PFSK-1 (cell line): ENCODE results near the gene PSTK.
A peak's percentile ranks its signal among the peaks of the same experiment; 100 is the strongest.

Experiments used
- FOXP2 ChIP-seq: optimal IDR thresholded peaks from 2 replicates; pipeline ENCODE3; 2011; ENCODE audit warnings: borderline replicate concordance, control low read depth, inconsistent platforms; ENCODE audit not compliant: insufficient read depth; ENCODE audit errors: extremely low read length, extremely low read depth
- POLR2AphosphoS5 ChIP-seq: IDR thresholded peaks from 2 replicates; pipeline ENCODE4 v1.6.1; 2012; ENCODE audit warnings: low read depth, mild to moderate bottlenecking, control low read depth, low read length, moderate library complexity
- SIN3A ChIP-seq: IDR thresholded peaks from 2 replicates; pipeline ENCODE4 v1.6.1; 2012; ENCODE audit warnings: mild to moderate bottlenecking, low read length, moderate library complexity, borderline replicate concordance; ENCODE audit not compliant: insufficient read depth
- TF ChIP-seq, protein P1 (sequence below), 2 experiments: IDR thresholded peaks; 2 replicates each; pipeline versions ENCODE4 v1.6.1 to v1.8.0; 2011 to 2012; ENCODE audit warnings: low read depth in 2 of 2, low read length in 2 of 2, control low read depth in 1 of 2, inconsistent platforms in 1 of 2, mild to moderate bottlenecking in 1 of 2, moderate library complexity in 1 of 2; ENCODE audit not compliant: insufficient read depth in 1 of 2

DNA sequence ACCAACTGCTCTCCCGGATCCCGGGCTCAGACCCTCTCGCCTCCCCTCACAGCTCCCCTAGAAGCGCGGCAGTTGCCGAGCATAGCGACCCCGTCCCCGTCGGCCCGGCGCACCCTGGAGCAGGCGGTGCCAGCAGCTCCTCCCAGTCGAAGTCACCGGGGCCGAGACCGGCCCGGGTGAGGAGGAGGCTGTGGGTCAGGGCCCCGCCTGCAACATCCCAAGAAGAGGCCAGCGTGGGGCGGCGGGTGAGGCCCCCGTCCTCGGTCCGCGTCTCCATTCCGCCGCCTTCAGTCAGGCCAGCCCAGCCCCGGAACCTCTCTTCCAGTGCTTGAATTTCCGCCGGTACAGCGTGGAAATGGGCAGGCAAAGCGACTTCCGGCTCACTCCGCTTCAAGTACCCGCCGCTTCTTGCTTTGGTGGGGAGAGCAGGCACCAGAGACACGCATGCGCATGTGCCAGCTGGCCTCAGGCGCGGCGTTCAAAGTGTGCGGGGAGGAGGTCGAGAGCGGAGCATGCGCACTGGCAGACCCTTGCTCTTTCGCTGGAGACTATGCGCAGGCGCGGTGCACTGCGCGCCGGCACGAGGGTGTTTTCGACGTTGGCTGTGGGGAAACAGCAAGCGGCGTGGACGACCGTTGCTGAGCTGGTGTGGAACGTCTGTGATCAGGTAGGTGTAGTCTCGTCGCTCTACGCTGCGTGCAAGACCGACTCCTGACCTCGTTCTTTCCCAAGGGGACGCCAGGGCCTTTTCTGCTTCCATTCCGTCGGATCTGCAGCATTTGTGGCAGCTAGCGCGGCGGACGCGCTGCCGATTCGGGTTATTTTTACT is 26.1 kb upstream of the PSTK start, which contains the start of gene C10orf88:
- TF ChIP-seq FOXP2 (no peak), SIN3A (peak; percentile 60; the same call in 1 of the 2 replicates), POLR2AphosphoS5 (peak; percentile 76)
- TF ChIP-seq, protein P1, sequence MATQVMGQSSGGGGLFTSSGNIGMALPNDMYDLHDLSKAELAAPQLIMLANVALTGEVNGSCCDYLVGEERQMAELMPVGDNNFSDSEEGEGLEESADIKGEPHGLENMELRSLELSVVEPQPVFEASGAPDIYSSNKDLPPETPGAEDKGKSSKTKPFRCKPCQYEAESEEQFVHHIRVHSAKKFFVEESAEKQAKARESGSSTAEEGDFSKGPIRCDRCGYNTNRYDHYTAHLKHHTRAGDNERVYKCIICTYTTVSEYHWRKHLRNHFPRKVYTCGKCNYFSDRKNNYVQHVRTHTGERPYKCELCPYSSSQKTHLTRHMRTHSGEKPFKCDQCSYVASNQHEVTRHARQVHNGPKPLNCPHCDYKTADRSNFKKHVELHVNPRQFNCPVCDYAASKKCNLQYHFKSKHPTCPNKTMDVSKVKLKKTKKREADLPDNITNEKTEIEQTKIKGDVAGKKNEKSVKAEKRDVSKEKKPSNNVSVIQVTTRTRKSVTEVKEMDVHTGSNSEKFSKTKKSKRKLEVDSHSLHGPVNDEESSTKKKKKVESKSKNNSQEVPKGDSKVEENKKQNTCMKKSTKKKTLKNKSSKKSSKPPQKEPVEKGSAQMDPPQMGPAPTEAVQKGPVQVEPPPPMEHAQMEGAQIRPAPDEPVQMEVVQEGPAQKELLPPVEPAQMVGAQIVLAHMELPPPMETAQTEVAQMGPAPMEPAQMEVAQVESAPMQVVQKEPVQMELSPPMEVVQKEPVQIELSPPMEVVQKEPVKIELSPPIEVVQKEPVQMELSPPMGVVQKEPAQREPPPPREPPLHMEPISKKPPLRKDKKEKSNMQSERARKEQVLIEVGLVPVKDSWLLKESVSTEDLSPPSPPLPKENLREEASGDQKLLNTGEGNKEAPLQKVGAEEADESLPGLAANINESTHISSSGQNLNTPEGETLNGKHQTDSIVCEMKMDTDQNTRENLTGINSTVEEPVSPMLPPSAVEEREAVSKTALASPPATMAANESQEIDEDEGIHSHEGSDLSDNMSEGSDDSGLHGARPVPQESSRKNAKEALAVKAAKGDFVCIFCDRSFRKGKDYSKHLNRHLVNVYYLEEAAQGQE (IDR thresholded peaks at IDR 0.05; ENCODE audit: insufficient read depth in 1 of 2, low read depth in 2 of 2, low read length in 2 of 2), result peak in 1 of 2 experiments; percentile 60; a peak in 2 of 4 replicates
